Sigmoid colon (tissue), 3 donors: ENCODE data around the gene RAB6B.

Experiments used
- POLR2A ChIP-seq, 2 donors: fragments of 450-650 bp; IDR thresholded peaks; one replicate each; pipeline ENCODE4 v1.6.1; 2016; ENCODE audit warnings: antibody characterized with exemption in 2 of 2, mild to moderate bottlenecking in 2 of 2, moderate library complexity in 2 of 2
- TF ChIP-seq, protein P1 (sequence below), 4 experiments: fragments of 450-650 bp in 3 of 4; fragments of 200-600 bp in 1 of 4; IDR thresholded peaks; one replicate each; pipeline ENCODE4 v1.5.1; 2016 to 2019; ENCODE audit warnings: antibody characterized with exemption in 4 of 4, mild to moderate bottlenecking in 3 of 4, moderate library complexity in 2 of 4

DNA sequence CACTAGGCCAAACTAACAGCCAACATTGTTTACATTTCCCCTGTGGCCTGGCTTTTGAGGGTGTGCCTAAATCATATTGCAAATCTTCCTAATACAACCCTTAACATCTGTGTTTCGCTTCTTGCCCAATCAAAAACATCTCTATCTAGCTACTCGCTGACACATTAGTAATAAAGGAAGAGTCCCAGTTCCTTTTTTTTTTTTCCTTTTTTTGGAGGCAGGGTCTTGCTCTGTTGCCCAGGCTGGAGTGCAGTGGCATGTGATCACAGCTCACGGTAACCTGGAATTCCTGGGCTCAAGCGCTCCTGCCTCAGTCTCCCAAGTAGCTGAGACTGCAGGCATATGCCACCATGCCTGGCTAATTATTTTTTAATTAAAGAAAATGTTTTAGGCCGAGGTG, 92.2 kb downstream of the RAB6B start:
- no peak for TF ChIP-seq POLR2A (IDR thresholded peaks at IDR 0.05)
- TF ChIP-seq, protein P1, sequence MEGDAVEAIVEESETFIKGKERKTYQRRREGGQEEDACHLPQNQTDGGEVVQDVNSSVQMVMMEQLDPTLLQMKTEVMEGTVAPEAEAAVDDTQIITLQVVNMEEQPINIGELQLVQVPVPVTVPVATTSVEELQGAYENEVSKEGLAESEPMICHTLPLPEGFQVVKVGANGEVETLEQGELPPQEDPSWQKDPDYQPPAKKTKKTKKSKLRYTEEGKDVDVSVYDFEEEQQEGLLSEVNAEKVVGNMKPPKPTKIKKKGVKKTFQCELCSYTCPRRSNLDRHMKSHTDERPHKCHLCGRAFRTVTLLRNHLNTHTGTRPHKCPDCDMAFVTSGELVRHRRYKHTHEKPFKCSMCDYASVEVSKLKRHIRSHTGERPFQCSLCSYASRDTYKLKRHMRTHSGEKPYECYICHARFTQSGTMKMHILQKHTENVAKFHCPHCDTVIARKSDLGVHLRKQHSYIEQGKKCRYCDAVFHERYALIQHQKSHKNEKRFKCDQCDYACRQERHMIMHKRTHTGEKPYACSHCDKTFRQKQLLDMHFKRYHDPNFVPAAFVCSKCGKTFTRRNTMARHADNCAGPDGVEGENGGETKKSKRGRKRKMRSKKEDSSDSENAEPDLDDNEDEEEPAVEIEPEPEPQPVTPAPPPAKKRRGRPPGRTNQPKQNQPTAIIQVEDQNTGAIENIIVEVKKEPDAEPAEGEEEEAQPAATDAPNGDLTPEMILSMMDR (IDR thresholded peaks at IDR 0.05): no peak
